ENCODE results near the gene MCTP1.
"Not testable (repeated sequence)": the region's sequence is repeated elsewhere in the genome, so short reads cannot be mapped to it uniquely, and the experiment has no call there.

Gene MCTP1

DNA sequence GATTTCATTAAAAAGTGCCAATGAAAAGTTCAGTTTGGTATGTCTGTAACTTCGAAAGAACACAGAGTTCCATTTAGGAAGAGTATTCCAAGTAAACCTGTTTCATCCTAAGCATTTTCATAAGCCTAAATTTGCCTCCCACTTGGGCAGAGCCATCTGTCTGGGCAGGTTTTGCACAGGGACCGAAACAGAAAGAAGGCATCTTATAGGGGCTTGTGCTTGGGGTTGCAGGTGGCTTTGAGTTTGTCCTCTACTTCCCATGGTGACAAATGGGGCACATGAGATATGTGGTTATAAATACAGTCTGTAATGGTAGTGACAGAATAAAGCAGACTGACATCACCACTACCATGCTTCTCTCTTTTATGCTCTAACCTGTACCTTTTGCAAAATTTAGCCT, 63.7 kb downstream of the MCTP1 start:
- H3K4me3 ChIP-seq (replicated peaks; ENCODE audit: low read depth, low read length) = no peak overlapping the region
- TF ChIP-seq, protein P1, sequence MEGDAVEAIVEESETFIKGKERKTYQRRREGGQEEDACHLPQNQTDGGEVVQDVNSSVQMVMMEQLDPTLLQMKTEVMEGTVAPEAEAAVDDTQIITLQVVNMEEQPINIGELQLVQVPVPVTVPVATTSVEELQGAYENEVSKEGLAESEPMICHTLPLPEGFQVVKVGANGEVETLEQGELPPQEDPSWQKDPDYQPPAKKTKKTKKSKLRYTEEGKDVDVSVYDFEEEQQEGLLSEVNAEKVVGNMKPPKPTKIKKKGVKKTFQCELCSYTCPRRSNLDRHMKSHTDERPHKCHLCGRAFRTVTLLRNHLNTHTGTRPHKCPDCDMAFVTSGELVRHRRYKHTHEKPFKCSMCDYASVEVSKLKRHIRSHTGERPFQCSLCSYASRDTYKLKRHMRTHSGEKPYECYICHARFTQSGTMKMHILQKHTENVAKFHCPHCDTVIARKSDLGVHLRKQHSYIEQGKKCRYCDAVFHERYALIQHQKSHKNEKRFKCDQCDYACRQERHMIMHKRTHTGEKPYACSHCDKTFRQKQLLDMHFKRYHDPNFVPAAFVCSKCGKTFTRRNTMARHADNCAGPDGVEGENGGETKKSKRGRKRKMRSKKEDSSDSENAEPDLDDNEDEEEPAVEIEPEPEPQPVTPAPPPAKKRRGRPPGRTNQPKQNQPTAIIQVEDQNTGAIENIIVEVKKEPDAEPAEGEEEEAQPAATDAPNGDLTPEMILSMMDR (IDR thresholded peaks at IDR 0.05; ENCODE audit: low read length, missing control alignments) = no peak
- no peak for DNase-seq (ENCODE audit: low read depth)

DNA sequence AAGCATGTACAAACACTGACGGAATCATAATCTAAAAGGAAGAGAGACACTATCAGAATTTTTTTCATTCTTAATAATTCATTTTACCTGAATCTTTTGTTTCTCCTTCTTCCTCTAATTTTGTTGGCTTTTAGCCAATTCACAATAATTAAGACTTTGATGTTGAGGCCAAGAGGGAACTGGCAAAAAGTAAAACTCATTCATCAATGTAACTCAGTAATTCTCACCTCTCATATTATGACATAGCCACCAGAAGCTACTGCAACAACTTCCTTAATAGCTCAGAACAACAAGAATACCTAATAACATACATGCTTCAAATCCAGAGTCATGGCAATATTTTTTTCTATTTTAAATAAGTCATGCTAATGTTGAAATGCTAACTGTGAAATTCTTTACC, 64.5 kb downstream of the MCTP1 start:
- no peak for DNase-seq (ENCODE audit: low read depth)
- TF ChIP-seq, protein P1 (IDR thresholded peaks at IDR 0.05; ENCODE audit: low read length, missing control alignments) = no peak
- H3K4me3 ChIP-seq (replicated peaks; ENCODE audit: low read depth, low read length) = no peak overlapping the region

DNA sequence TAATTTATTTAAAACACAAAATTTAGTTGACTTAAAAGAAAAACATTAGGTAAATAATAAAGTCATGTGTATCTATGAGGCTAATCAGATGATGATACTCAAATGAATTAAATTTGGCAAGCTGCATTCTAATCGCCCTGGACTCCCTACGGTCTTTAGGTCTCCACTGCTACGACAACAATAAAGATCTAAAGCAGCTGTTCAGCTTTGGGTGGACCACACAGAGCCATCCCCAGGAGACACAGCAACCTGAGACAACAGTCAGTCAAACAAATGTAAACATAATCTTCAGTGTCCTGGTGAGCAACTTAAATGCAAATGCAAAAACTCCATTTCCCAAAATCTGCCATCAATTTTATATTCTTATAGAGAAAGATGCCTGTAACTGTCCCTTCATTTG, 65.5 kb downstream of the MCTP1 start:
- TF ChIP-seq, protein P1 (IDR thresholded peaks at IDR 0.05; ENCODE audit: low read length, missing control alignments) = no peak
- no peak for DNase-seq (ENCODE audit: low read depth)
- no peak overlapping the region for H3K4me3 ChIP-seq (replicated peaks; ENCODE audit: low read depth, low read length)

DNA sequence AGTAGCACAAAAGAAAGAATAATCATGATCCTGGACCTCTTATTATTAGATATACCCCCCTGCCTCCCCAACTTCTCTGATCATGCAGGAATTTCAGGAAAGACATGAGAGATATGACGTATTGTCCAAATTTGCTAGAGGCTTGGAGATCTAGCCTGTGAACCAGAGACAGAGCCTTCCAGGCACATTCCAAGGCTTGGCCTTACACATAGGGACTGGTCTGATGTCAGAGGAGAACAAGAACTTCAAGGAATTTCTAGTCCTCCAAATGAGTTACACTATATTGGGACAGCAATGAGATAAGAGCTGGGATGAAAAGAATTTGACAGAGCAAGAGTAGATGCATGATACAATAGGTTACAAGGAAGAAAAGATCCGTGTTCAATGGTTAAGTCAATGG, 67.0 kb downstream of the MCTP1 start:
- TF ChIP-seq, protein P1 (IDR thresholded peaks at IDR 0.05; ENCODE audit: low read length, missing control alignments) = no peak

DNA sequence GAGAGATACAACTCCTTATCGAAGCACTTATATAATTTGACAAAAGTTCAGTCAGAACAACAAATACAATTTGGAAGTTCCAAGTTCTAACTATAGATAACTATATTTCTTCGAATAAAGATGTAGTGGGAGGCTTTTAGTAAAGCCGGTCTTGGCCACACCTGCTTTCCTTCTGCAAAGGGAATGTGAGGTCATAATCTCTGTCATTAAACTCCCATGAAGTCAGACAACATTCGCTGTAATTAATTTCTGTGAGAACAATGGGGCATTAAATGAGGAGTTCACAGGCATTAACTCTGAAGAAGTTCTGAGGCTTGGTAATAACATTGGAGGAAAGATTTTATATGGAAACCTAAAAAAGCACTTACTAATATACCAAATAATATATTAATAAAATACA, 67.5 kb downstream of the MCTP1 start:
- no peak overlapping the region for H3K4me3 ChIP-seq (replicated peaks; ENCODE audit: low read depth, low read length)
- TF ChIP-seq, protein P1 (IDR thresholded peaks at IDR 0.05; ENCODE audit: low read length, missing control alignments) = no peak
- DNase-seq (ENCODE audit: low read depth) = no peak

More for the DNA sequence above, 67.0 kb downstream of the MCTP1 start:
- H3K4me3 ChIP-seq (replicated peaks; ENCODE audit: low read depth, low read length) = no peak overlapping the region
- DNase-seq (ENCODE audit: low read depth) = no peak

DNA sequence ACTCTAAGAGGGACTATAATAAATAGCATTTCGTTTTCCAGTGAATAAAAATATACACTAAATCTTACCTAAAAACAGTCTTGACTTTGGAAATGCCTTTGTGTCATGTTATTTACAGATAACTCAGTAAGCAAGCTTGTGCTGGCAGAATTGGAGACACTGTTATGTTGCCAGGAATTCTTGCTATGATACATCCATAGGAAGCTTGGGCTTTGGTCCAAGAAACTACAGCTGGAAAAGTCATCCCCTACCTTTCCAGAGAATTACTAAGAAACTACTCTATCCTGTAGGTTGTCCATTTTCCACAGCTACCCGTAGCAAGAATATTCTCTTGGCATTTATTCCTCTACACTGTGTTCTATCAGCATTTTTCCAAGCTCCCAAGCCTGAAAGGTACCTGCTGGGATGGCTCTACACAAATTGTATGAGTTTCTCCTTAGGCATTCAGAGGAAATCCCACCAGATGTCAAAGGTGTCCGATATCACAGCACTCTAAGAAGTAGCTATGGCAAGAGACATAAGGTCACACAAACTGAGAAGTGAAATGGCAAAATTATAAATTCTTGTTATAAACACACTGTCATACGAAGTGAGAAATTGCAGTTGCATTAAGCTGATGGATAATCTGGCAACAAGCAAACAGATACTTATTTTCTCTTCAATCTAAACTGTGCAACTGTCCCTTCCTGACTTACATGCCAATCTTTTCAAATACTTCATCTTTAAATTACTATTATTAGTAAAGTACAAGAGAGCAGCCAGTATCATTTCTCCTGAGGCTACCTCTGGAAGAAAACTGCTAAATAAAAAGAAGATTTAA, 68.5 kb downstream of the MCTP1 start:
- peak; percentile 2 for DNase-seq (ENCODE audit: low read depth)
- TF ChIP-seq, protein P1 (IDR thresholded peaks at IDR 0.05; ENCODE audit: low read length, missing control alignments) = no peak
- H3K4me3 ChIP-seq (replicated peaks; ENCODE audit: low read depth, low read length) = no peak overlapping the region

DNA sequence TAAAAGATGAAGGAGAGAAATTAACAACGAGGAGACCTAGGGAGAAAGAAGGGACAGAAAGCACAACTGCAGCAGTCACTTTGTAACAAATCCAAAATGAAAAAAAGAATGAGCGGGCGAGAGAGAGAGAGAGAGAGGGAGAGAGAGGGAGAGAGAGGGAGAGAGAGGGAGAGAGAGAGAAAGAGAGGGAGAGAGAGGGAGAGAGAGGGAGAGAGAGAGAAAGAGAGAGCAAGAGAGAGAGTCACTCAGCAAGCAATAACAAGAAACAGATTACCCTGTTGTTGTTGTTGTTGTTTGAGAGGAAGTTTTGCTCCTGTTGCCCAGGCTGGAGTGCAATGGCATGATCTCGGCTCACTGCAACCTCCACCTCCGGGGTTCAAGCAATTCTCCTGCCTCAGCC, 77.1 kb downstream of the MCTP1 start:
- H3K4me3 ChIP-seq (replicated peaks; ENCODE audit: low read depth, low read length); DNase-seq (ENCODE audit: low read depth): not testable (repeated sequence)
